HepG2 (cell line): Measurements from ENCODE around the gene KCNQ2.

ENCODE experiments used
- ASH2L ChIP-seq: fragments of 300-600, 200-600 bp; sonication (generic); IDR thresholded peaks from 2 replicates; pipeline ENCODE4 v1.7.0; 2017; ENCODE audit warnings: low read depth, mild to moderate bottlenecking, moderate library complexity, mixed read lengths, low read length; ENCODE audit not compliant: insufficient read length
- FOXP4 ChIP-seq: sonication (generic); formaldehyde crosslinking; IDR thresholded peaks from 2 replicates; pipeline ENCODE4 v1.4.0; 2020; ENCODE audit warnings: missing genetic modification reagents
- REST ChIP-seq, 2 experiments: IDR thresholded peaks; 2 replicates each; pipeline ENCODE4 v1.6.1; 2011 to 2012; ENCODE audit warnings: low read length in 2 of 2, borderline replicate concordance in 1 of 2, low read depth in 1 of 2, mild to moderate bottlenecking in 1 of 2, moderate library complexity in 1 of 2
- SATB2 ChIP-seq: sonication (generic); formaldehyde crosslinking; IDR thresholded peaks from 2 replicates; pipeline ENCODE4 v1.5.0; 2020; ENCODE audit warnings: missing genetic modification reagents
- SRF ChIP-seq: IDR thresholded peaks from 2 replicates; pipeline ENCODE4 v1.6.1; 2011; ENCODE audit warnings: mild to moderate bottlenecking, low read depth, low read length, moderate library complexity
- ZNF225 ChIP-seq: sonication (generic); formaldehyde crosslinking; IDR thresholded peaks from 2 replicates; pipeline ENCODE4 v1.4.0; 2020; ENCODE audit warnings: mild to moderate bottlenecking, missing genetic modification reagents
- ZNF792 ChIP-seq: IDR thresholded peaks from 2 replicates; pipeline ENCODE4 v1.6.1; 2016
- ZSCAN20 ChIP-seq: sonication (generic); formaldehyde crosslinking; IDR thresholded peaks from 2 replicates; pipeline ENCODE4 v1.4.0; 2020; ENCODE audit warnings: missing genetic modification reagents, mild to moderate bottlenecking, borderline replicate concordance

GRCh38 chr20:63429992-63430391 lies 42.5 kb downstream of the KCNQ2 start:
- TF ChIP-seq REST (IDR thresholded peaks at IDR 0.05; ENCODE audit: borderline replicate concordance in 1 of 2, low read depth in 1 of 2, low read length in 2 of 2) (no peak), ZSCAN20 (CRISPR knock-in tag) (no peak), SATB2 (CRISPR knock-in tag) (no peak), FOXP4 (CRISPR knock-in tag) (no peak), ZNF792 (CRISPR knock-in tag) (no peak), ASH2L (no peak), SRF (no peak), ZNF225 (CRISPR knock-in tag) (no peak)
